ENCODE results near the gene ATL1. TPM values are rescaled to one million over a fixed set of nuclear protein-coding genes. Genes with fewer than 3 reads are reported as not detected.
A peak's percentile ranks its signal among the peaks of the same experiment; 100 is the strongest.

ATL1 gene
- total and polyA plus RNA-seq, 2 of the 13 experiments (the other 11 are each of a cell fraction or from before 2014, with no cell fraction given) = 0.60 to 0.65 TPM

GRCh38 chr14:50667996-50668825 lies 108.3 kb downstream of the ATL1 start, which contains the start of gene SAV1 (continued):
- TF ChIP-seq REST (IDR thresholded peaks at IDR 0.05; ENCODE audit: borderline replicate concordance in 1 of 2, low read depth in 1 of 2, low read length in 2 of 2) (no peak), ZNF121 (CRISPR knock-in tag; IDR thresholded peaks at IDR 0.05) (no peak), ZNF512B (CRISPR knock-in tag; IDR thresholded peaks at IDR 0.05; ENCODE audit: borderline replicate concordance) (no peak), MEIS2 (CRISPR knock-in tag; IDR thresholded peaks at IDR 0.05) (peak; percentile 86), ZNF274 (CRISPR knock-in tag; IDR thresholded peaks at IDR 0.05) (0 out of 2 replicates have a peak, but pooled peaks have one; percentile 43), FOXO4 (CRISPR knock-in tag; conservative IDR thresholded peaks at IDR 0.05) (no peak), TBX3 (IDR thresholded peaks at IDR 0.05; ENCODE audit: borderline replicate concordance) (no peak), ZNF607 (CRISPR knock-in tag; IDR thresholded peaks at IDR 0.05; ENCODE audit: borderline replicate concordance) (no peak), ZNF75D (CRISPR knock-in tag; IDR thresholded peaks at IDR 0.05; ENCODE audit: borderline replicate concordance) (no peak), SRY (CRISPR knock-in tag; IDR thresholded peaks at IDR 0.05) (peak; percentile 66; the same call in 1 of the 2 replicates), ZBTB3 (CRISPR knock-in tag; IDR thresholded peaks at IDR 0.05; ENCODE audit: borderline replicate concordance, low read depth) (peak; percentile 38; the same call in 1 of the 2 replicates), SAFB2 (CRISPR knock-in tag; IDR thresholded peaks at IDR 0.05; ENCODE audit: borderline replicate concordance, low read depth) (peak; percentile 82; the same call in 1 of the 2 replicates), POGK (CRISPR knock-in tag; conservative IDR thresholded peaks at IDR 0.05) (peak; percentile 78), ZNF605 (CRISPR knock-in tag; IDR thresholded peaks at IDR 0.05) (0 out of 2 replicates have a peak, but pooled peaks have one; percentile 3), MXD1 (CRISPR knock-in tag; IDR thresholded peaks at IDR 0.05) (peak; percentile 45; the same call in 1 of the 2 replicates), ZNF850 (CRISPR knock-in tag; conservative IDR thresholded peaks at IDR 0.05) (no peak), NFIB (CRISPR knock-in tag; IDR thresholded peaks at IDR 0.05; ENCODE audit: borderline replicate concordance) (no peak)

Data from HepG2 (cell line).